GM20431 (cell line): ENCODE results near the gene FBXO47.
"Not testable (repeated sequence)": the region's sequence is repeated elsewhere in the genome, so short reads cannot be mapped to it uniquely, and the experiment has no call there.

Source experiments
- in situ Hi-C: fragments of 300-500 bp; cut with MseI, MboI; formaldehyde crosslinking; loops from one replicate; pipeline ENCODE4 v1.15.0; 2020; ENCODE audit warnings: low sequenced_read_pairs; ENCODE audit not compliant: unreplicated experiment

The FBXO47 gene

GRCh38 chr17:38982858-38983746, 15.9 kb upstream of the FBXO47 start:
- in situ Hi-C loops: loop anchor here (10.0 kb wide), 1 partner anchor 162 kb away; no protein-coding TSS in a partner anchor

GRCh38 chr17:38981636-38982035, 14.4 kb upstream of the FBXO47 start:
- in situ Hi-C loops: loop anchor here (10.0 kb wide), 1 partner anchor 163 kb away; no protein-coding TSS in a partner anchor

GRCh38 chr17:38980490-38981217, 13.5 kb upstream of the FBXO47 start:
- in situ Hi-C loops: loop anchor here (10.0 kb wide), 1 partner anchor 164 kb away; no protein-coding TSS in a partner anchor

- in situ Hi-C loops: no loop called here
Observed at GRCh38 chr17:38978180-38978579, 11.0 kb upstream of the FBXO47 start.

GRCh38 chr17:38976187-38976551, 9.0 kb upstream of the FBXO47 start:
- in situ Hi-C loops: not testable (repeated sequence)

GRCh38 chr17:38970804-38971203, 3.6 kb upstream of the FBXO47 start:
- in situ Hi-C loops: no loop called here

- in situ Hi-C loops: no loop called here
Observed at GRCh38 chr17:38970128-38970527, 2.9 kb upstream of the FBXO47 start.

- in situ Hi-C loops: no loop called here
Observed at GRCh38 chr17:38969281-38969680, 2.1 kb upstream of the FBXO47 start.

GRCh38 chr17:38961413-38961812, 5.8 kb downstream of the FBXO47 start:
- in situ Hi-C loops: no loop called here

- in situ Hi-C loops: no loop called here
Observed at GRCh38 chr17:38960402-38960801, 6.8 kb downstream of the FBXO47 start.

- in situ Hi-C loops: no loop called here
Observed at GRCh38 chr17:38959508-38959907, 7.7 kb downstream of the FBXO47 start.

GRCh38 chr17:38958756-38959155, 8.4 kb downstream of the FBXO47 start:
- in situ Hi-C loops: no loop called here

GRCh38 chr17:38958326-38958725, 8.9 kb downstream of the FBXO47 start:
- in situ Hi-C loops: no loop called here

GRCh38 chr17:38953800-38954199, 13.4 kb downstream of the FBXO47 start:
- in situ Hi-C loops: not testable (repeated sequence)

- in situ Hi-C loops: no loop called here
Observed at GRCh38 chr17:38947189-38947588, 20.0 kb downstream of the FBXO47 start.

- in situ Hi-C loops: no loop called here
Observed at GRCh38 chr17:38943607-38944006, 23.6 kb downstream of the FBXO47 start.

GRCh38 chr17:38942696-38943334, 24.4 kb downstream of the FBXO47 start:
- in situ Hi-C loops: no loop called here

- in situ Hi-C loops: no loop called here
Observed at GRCh38 chr17:38940404-38940803, 26.8 kb downstream of the FBXO47 start.

- in situ Hi-C loops: no loop called here
Observed at GRCh38 chr17:38939987-38940386, 27.2 kb downstream of the FBXO47 start.

- in situ Hi-C loops: not testable (repeated sequence)
Observed at GRCh38 chr17:38933962-38934361, 33.2 kb downstream of the FBXO47 start.

GRCh38 chr17:38930782-38931181, 36.4 kb downstream of the FBXO47 start:
- in situ Hi-C loops: not testable (repeated sequence)
